Measurements from ENCODE around the gene WIPF2.

The WIPF2 gene

GRCh38 chr17:40309949-40310510 lies 90.9 kb downstream of the WIPF2 start:
- H3K9me3 ChIP-seq (ENCODE audit: insufficient read depth, low read length) = no peaks in the 10 kb centered on the region
- H3K36me3 ChIP-seq (replicated peaks; ENCODE audit: low read depth, low read length) = no peaks in the 10 kb centered on the region
- no peaks in the 10 kb centered on the region for H4K20me1 ChIP-seq (ENCODE audit: insufficient read depth, low read length)
- no peak overlapping the region for H3K4me3 ChIP-seq (ENCODE audit: low read length)
- no peak overlapping the region for H3K4me2 ChIP-seq (ENCODE audit: low read length)
- TF ChIP-seq, protein P1, sequence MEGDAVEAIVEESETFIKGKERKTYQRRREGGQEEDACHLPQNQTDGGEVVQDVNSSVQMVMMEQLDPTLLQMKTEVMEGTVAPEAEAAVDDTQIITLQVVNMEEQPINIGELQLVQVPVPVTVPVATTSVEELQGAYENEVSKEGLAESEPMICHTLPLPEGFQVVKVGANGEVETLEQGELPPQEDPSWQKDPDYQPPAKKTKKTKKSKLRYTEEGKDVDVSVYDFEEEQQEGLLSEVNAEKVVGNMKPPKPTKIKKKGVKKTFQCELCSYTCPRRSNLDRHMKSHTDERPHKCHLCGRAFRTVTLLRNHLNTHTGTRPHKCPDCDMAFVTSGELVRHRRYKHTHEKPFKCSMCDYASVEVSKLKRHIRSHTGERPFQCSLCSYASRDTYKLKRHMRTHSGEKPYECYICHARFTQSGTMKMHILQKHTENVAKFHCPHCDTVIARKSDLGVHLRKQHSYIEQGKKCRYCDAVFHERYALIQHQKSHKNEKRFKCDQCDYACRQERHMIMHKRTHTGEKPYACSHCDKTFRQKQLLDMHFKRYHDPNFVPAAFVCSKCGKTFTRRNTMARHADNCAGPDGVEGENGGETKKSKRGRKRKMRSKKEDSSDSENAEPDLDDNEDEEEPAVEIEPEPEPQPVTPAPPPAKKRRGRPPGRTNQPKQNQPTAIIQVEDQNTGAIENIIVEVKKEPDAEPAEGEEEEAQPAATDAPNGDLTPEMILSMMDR (IDR thresholded peaks at IDR 0.05; ENCODE audit: low read depth, low read length) = no peak
- no peak for TF ChIP-seq EZH2phosphoT487 (IDR thresholded peaks at IDR 0.05; ENCODE audit: low read depth)
- H2AFZ ChIP-seq (ENCODE audit: low read depth, low read length) = no peak overlapping the region
- peaks cover 53% of the 10 kb centered on the region for H3K4me1 ChIP-seq (ENCODE audit: low read length)
- H3K27me3 ChIP-seq (ENCODE audit: low read depth, low read length) = no peaks in the 10 kb centered on the region
- no peak overlapping the region for H3K9ac ChIP-seq (ENCODE audit: low read length)
- H3K27ac ChIP-seq (ENCODE audit: low read length) = no peak overlapping the region
- no peaks in the 10 kb centered on the region for H3K79me2 ChIP-seq (ENCODE audit: low read length)

DNA sequence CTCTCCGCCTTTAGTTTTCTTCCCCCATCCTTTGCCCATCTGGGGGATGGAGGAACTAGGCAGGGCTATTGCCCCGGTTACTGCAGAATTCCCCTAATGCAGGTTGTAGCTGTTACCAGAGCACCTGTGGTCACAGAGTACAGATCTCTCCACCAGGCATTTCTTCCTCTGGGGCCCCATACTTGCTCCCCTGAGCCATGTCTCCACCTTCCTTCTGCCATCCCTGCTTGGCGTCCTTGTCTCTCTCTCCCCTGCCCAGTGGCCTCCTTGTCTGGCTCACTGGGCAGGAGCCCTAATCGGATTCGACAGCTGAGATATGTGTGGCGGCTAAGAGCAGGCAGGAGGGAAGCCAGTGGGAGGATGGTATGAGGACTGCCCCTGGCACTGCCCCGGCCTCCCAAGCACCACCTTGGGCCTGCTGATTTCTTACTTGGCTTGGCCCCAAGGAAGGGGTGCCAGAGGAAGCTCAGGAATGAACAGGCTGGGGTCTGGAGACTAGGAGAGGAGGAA lies 91.8 kb downstream of the WIPF2 start:
- Histone ChIP-seq H3K27me3 (ENCODE audit: low read depth, low read length) (no peaks in the 10 kb centered on the region), H3K27ac (ENCODE audit: low read length) (no peak overlapping the region), H4K20me1 (ENCODE audit: insufficient read depth, low read length) (no peaks in the 10 kb centered on the region), H3K9me3 (ENCODE audit: insufficient read depth, low read length) (no peaks in the 10 kb centered on the region), H3K4me2 (ENCODE audit: low read length) (0 out of 2 replicates have a peak overlapping the region, but pooled peaks have one; percentile 7), H2AFZ (ENCODE audit: low read depth, low read length) (no peak overlapping the region), H3K9ac (ENCODE audit: low read length) (no peak overlapping the region), H3K36me3 (replicated peaks; ENCODE audit: low read depth, low read length) (no peaks in the 10 kb centered on the region), H3K4me3 (ENCODE audit: low read length) (no peak overlapping the region), H3K4me1 (ENCODE audit: low read length) (peaks cover 53% of the 10 kb centered on the region), H3K79me2 (ENCODE audit: low read length) (no peaks in the 10 kb centered on the region)
- TF ChIP-seq, protein P1 (IDR thresholded peaks at IDR 0.05; ENCODE audit: low read depth, low read length) = no peak
- TF ChIP-seq EZH2phosphoT487 (IDR thresholded peaks at IDR 0.05; ENCODE audit: low read depth) = no peak

GRCh38 chr17:40311575-40311974 lies 92.5 kb downstream of the WIPF2 start:
- TF ChIP-seq, protein P1 (IDR thresholded peaks at IDR 0.05; ENCODE audit: low read depth, low read length) = no peak
- no peak for TF ChIP-seq EZH2phosphoT487 (IDR thresholded peaks at IDR 0.05; ENCODE audit: low read depth)
- H2AFZ ChIP-seq (ENCODE audit: low read depth, low read length) = no peak overlapping the region
- H4K20me1 ChIP-seq (ENCODE audit: insufficient read depth, low read length) = no peaks in the 10 kb centered on the region
- H3K36me3 ChIP-seq (replicated peaks; ENCODE audit: low read depth, low read length) = no peaks in the 10 kb centered on the region
- H3K27me3 ChIP-seq (ENCODE audit: low read depth, low read length) = no peaks in the 10 kb centered on the region
- no peak overlapping the region for H3K27ac ChIP-seq (ENCODE audit: low read length)
- no peaks in the 10 kb centered on the region for H3K79me2 ChIP-seq (ENCODE audit: low read length)
- H3K4me2 ChIP-seq (ENCODE audit: low read length) = peak overlapping the region; percentile 7; the same call in 1 of the 2 replicates
- no peaks in the 10 kb centered on the region for H3K9me3 ChIP-seq (ENCODE audit: insufficient read depth, low read length)
- no peak overlapping the region for H3K9ac ChIP-seq (ENCODE audit: low read length)
- peaks cover 53% of the 10 kb centered on the region for H3K4me1 ChIP-seq (ENCODE audit: low read length)
- no peak overlapping the region for H3K4me3 ChIP-seq (ENCODE audit: low read length)

DNA sequence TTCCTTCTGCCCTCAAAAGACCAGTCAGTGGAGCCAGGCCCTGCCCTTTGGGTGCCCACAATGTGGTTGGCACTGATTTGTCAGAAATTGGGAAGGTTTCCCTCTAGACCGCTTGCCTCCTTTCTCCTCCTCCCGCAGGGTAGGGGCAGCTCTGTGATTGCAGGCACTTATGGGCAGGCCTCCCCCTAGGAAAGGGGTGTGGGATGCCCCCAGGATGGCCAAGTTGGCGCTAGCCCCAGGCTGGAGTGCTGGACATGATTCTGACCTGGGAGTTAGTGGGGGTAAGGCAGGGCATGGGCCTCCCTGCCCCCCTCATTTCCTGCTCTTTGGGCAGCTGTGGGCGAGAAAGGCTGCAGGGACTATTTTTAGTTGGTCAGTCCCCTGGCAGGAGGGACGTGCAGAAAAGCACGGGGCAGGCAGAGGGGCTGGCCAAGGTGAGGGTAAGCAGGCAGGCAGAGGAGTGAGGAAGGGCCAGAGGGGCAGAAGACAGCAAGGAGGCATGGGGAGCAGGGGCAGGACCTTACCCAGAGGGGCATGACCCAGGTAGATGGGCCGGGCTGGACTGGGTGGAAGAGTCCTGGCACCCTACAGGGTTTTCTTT lies 93.1 kb downstream of the WIPF2 start:
- Histone ChIP-seq H3K9me3 (ENCODE audit: insufficient read depth, low read length) (no peaks in the 10 kb centered on the region), H3K4me3 (ENCODE audit: low read length) (no peak overlapping the region), H3K4me1 (ENCODE audit: low read length) (peaks cover 56% of the 10 kb centered on the region), H3K79me2 (ENCODE audit: low read length) (no peaks in the 10 kb centered on the region), H3K9ac (ENCODE audit: low read length) (no peak overlapping the region), H2AFZ (ENCODE audit: low read depth, low read length) (no peak overlapping the region), H3K27ac (ENCODE audit: low read length) (no peak overlapping the region), H3K4me2 (ENCODE audit: low read length) (no peak overlapping the region), H3K36me3 (replicated peaks; ENCODE audit: low read depth, low read length) (no peaks in the 10 kb centered on the region), H4K20me1 (ENCODE audit: insufficient read depth, low read length) (no peaks in the 10 kb centered on the region), H3K27me3 (ENCODE audit: low read depth, low read length) (no peaks in the 10 kb centered on the region)
- TF ChIP-seq, protein P1 (IDR thresholded peaks at IDR 0.05; ENCODE audit: low read depth, low read length) = no peak
- no peak for TF ChIP-seq EZH2phosphoT487 (IDR thresholded peaks at IDR 0.05; ENCODE audit: low read depth)

All from OCI-LY3 (cell line).